Loucy (cell line): ENCODE measurements around the gene THSD7A.

Experiments
- CTCF ChIP-seq: fragments of 200-600 bp; sonication (generic); conservative IDR thresholded peaks from 2 replicates; pipeline ENCODE4 v1.5.1; 2014; ENCODE audit warnings: mild to moderate bottlenecking, antibody characterized with exemption, low read length
- EZH2phosphoT487 ChIP-seq: fragments of 200-600 bp; IDR thresholded peaks from 2 replicates; pipeline ENCODE4 v1.6.1; 2018; ENCODE audit warnings: antibody characterized with exemption, mild to moderate bottlenecking, moderate library complexity, borderline replicate concordance

GRCh38 chr7:11552676-11553296 is 279.2 kb downstream of the THSD7A start:
- no peak for TF ChIP-seq CTCF
- TF ChIP-seq EZH2phosphoT487 = no peak
